Activated gamma-delta T cell (primary cell): Measurements from ENCODE around the gene RAB11FIP4.

ENCODE experiments used
- DNase-seq: peaks from one replicate; lab custom pipeline; 2025; lab: John Stamatoyannopoulos, UW

The RAB11FIP4 gene

DNA sequence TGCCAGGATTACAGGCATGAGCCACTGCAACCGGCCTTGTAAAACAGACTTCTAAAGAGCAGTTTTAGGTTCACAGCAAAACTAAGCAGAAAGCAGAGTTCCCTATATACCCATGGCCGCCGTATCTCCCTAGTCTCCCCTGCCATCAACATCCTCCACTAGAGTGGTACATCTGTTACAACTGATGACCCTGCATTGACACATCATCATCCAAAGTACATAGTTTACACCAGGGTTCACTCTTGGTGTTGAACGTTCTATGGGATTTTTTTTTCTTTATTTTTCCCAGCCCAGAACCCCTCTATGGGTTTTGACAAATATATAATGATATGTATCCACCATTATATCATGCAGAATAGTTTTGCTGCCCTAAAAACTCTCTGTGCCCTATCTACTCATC, 155.2 kb downstream of the RAB11FIP4 start:
- DNase-seq = no peak

DNA sequence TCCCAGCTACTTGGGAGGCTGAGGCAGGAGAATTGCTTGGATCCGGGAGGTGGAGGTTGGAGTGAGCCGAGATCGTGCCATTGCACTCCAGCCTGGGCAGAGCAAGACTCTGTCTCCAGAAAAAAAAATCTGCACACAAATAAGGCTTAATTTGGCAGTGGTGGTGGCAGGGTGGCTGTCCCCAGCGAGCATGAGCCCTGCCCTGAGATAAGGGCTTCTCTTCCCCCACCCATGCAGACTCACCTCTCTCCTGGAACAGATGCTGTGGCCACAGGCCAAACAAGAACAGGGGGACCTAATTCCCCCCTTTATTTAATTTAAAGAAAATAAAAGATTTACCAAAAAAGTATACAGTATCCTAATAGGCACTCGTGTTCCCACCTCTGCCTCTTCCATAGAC, 157.2 kb downstream of the RAB11FIP4 start:
- no peak for DNase-seq

DNA sequence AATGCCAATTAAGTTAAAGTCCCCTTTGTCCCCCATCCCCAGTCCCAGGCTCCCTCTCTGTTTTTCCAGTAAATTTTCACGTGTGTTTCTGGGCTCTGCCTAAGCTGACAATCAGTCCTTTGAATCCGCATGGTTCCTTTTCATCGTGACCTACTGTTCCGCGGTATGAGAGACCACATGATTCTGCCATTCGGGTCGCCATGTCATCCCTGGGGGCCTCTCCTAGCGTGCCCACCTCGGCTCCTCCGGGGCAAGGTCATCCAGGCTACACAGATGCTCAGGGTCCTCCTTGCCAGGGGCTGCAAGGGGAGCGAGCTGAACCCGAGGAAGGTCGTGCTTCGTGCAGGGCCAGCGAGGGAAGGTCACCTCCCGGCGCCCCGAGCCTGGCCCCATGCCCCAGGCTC, 157.6 kb downstream of the RAB11FIP4 start:
- DNase-seq = no peak

DNA sequence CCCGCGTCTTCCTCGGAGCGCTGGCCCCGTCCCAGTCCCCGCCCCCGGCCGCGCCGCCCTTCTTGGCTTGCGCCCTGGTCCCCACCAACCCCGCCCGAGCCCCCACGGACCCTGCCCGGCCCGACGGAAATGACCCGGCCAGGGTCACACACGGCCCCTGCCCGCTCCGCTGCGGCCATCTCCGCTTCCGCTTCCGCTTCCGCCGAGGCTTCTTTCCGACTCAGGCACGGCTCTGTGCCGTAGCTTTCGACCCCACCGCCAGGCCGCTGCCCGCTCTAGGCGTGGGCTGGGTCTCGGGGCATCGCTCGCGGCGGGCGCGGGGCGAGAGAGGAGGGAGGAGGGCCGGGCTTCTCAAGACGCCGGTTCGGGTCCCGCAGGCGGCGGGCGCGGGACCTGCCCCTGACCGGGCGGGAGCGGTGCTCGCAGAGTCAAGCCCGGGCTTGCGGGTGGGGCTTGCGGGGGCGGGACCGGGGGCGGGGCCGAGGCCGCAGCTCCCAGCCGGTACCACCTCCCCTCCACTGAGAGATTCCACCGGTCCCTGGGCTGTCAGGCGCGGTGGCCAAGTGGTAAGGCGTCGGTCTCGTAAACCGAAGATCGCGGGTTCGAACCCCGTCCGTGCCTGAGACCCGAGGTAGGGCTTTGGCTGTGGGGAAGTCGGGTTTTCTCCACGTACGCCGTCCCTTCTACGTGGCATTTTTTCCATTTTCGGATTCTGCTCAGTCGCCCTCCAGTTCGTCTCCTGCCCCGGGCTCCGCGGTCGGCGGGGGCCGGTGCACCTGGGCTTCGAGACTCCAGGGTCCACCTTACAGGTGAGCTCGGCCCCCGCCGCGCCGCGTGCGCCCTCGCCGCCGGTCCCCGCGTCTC, 158.3 kb downstream of the RAB11FIP4 start:
- DNase-seq = peak; percentile 69

DNA sequence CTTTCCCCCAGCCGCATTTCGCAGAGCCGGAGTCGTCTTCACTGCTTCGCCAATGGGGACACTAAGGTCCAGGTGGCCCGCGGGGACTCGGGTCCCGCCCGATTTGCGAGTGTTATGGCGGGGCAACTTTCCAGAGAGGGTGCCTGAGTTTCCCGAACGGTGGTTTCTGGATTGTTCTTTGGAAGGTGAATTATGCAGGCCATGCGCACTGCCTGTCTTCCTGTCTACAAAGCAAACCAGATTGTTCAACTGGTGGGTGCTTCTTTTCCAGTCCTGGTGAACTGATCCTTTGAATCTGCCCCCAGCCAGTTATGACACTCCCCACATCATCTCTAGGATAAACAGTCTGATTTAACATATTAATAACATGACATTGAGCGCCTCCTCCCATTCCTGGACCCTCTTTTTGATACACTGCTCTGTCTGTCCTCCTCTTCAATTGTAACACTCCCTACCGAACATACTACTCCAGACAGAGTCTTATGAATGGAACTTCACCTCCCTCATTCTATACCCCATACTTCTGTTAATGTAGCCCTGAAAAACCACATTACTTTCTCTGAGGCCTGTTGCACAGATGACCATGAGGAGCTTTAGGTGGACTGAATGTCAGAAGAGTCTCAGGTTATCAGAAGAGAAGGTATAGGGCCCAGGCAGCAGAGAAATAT, 159.0 kb downstream of the RAB11FIP4 start:
- no peak for DNase-seq

DNA sequence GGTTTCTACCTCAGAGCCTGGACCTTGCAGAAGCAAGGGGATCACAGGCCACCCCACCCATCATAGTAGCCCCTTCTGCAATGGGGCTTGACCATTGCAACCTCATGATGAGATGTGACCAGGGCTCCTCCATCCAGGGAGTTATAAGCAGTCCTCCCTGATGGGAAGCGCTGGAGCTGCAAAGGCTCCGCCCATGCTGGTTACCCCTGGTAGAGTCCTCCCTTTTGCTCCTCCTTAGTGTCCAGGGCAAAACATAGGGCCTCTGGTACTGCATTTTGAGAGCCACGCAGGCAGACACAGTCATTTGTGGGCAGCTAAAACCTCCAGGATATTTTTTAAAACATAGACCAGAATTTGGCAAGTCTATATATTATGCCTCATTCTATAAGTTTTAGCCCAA, 161.1 kb downstream of the RAB11FIP4 start:
- DNase-seq = no peak

DNA sequence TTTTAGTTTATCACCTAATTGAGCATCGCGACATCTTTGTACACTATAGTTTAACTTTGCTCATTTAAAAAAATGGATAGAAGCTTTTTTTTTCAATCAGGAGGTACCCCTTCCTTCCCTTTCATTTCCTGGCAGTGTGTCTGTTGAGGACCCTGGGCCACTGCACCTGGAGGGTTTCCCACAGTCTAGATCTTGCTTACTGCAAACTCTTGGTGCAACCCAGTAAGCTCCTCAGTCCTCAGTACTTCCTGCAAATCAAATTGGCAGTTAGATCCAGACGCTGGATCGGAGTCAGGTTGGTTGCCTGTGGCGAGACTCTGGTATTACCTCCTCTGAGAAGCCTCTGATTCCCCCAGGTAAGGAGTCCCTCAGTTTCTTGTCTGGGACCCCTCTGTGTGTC, 162.0 kb downstream of the RAB11FIP4 start:
- DNase-seq = no peak

DNA sequence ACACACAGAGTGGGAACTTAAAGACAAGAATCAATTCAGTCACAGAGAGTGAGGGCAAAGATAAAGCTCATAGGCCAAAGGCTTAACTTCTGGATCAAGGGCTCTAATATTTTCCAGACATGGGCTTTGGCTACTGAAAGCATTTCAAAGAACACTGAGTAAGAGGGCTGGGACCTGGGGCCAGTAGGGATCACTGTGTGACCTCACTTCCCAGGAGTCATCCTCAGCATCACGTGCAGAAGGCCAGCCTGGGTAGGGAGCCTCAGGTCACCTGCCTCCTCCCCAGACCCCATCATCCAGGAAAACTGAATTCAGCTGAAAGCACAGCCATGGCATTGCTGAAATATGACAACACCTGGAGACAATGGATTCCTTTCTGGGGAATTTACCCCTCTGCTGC, 163.5 kb downstream of the RAB11FIP4 start:
- DNase-seq = no peak

DNA sequence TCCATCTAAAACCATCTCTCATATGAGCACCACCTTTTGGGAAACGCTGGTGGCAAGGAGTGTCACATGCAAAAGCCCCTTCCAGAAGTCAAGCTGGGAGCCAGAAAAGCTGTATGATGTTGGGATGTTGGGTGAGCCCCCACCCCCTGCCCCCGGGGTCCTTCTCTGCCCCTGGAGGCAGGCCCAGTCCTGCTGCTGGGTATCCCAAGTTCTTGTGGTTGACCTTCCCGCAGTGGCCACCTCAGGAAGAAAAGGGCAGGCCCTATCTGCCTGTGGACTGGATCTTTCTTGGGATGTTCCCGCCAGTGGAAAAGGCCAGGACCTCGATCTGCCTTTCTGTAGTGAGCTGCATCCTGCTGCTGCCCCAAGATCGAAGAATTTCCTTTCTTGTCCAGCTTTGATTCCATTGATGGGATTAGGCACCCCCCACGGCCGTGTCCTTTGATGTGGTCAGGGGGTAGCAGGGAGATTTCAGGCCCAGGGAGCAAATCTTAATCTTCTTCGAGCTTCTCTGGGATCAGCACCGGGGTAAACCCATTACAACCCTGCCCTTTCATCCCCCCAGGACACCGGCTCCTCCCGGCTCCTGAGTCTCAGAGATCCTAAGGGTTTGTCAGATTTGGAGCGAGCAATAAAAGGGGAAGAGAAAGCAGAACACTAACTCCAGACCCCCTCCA, 165.6 kb downstream of the RAB11FIP4 start:
- DNase-seq = no peak

DNA sequence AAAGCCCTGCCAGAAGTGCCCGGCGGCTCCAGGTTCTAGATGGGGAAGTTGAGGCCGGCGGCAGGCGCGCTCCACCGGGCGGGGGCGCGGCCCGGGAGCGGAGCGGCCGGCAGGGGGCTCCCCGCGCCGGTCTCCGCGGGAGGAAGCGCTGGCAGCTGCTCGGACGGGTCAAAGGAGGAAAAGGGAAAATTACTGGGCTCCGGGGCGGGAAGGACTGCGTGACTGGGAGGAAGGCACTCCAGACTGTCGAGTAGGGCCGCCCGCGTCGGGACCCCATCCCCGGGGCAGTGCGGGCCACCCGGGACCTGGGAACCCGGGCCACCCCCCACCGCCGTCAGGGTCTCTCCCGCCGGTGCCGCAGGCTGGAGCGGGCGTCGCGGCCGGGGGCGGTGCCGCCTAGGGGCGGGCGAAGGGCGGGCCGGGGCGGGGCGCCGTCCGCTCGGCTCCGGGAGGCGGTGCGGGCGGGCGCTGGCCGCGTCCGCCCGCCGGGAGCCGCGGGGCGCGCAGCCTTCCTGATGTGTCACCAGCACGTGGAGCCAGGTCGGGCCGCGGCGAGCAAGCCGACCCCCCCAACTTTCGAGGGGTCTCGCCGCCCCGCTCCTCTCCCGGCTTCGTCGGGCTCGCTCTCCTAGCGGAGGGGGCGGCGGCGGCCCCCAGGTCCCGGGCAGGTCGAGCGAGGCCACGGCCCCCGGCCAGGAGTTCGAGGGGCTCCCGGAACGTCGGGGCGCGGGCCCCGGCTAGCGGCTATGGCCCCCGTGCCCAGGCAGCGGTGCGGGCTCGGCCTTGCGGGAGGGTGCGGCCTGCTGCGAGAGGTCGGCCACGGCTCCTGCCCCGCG, 167.5 kb downstream of the RAB11FIP4 start:
- DNase-seq = peak; percentile 49

DNA sequence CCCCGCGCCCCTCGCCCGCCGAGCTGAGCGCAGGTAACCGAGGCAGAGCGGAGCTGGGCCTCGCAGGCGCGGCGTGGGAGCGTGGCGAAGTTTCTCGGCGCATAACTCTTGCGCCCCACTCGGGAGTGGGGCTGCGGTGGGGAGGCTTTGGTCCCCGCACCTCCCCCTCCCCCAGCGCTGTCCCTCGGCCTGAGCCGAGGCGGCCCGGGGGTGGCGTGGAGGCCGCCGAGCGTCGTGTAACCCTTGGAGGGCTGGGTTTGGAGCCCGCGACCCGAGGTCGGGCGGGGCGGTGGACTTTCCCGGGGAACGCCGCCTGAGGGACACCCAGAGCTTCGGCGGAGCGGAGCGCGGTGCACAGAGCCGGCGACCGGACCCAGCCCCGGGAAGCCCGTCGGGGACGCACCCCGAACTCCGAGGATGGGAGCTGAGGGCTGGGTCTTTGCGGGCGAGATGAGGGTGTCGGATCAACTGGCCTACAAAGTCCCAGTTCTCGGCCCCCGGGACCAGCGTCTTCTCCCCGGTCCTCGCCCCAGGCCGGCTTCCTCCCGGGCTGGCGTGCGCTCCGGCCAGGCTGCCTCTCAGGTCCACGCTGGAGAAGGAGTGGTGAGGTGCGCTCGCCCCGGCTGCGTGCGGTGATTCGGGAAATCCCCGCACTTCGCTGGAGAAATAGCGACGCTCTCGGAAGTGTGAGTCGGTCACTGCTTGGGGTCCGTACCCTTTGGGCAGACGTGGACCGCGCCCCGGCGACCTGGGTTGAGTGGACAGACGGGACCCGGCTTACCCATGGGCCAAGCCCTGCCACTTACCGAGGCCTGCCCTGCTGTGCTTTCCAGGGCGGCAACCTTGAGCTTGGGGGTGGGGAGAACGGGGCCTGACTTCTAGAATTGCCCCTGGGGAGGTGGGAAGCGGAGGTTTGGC, 168.4 kb downstream of the RAB11FIP4 start:
- no peak for DNase-seq

DNA sequence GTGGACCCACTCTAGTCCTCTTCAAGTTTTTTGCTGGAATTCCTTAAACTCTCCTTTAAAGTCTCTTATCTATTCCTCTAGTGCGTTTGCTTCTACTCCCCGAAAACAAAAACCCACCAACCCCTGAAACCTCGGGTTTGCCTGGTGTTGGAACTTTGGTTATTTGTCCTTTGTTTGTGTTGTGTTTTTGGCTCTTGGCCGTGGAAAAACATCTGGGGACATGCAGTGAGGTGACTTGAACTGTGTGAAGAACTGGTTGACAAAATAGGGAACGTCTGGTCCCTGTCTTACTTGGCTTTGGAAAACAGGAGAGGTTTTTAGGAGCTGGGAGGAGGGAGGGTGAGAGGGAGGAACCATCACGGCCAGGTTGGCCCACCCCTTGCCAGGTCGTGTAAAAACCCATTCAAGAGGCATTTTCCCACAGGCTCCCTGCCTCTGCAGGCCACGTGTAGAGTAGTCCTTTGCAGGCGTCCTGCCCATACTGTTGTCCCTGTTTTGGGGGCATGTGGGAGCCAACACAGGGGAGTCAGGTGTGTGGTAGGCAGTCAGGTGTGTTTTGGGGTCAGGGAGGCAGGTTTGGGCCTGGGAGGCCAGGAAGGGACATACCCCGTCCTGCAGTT, 169.3 kb downstream of the RAB11FIP4 start:
- no peak for DNase-seq

DNA sequence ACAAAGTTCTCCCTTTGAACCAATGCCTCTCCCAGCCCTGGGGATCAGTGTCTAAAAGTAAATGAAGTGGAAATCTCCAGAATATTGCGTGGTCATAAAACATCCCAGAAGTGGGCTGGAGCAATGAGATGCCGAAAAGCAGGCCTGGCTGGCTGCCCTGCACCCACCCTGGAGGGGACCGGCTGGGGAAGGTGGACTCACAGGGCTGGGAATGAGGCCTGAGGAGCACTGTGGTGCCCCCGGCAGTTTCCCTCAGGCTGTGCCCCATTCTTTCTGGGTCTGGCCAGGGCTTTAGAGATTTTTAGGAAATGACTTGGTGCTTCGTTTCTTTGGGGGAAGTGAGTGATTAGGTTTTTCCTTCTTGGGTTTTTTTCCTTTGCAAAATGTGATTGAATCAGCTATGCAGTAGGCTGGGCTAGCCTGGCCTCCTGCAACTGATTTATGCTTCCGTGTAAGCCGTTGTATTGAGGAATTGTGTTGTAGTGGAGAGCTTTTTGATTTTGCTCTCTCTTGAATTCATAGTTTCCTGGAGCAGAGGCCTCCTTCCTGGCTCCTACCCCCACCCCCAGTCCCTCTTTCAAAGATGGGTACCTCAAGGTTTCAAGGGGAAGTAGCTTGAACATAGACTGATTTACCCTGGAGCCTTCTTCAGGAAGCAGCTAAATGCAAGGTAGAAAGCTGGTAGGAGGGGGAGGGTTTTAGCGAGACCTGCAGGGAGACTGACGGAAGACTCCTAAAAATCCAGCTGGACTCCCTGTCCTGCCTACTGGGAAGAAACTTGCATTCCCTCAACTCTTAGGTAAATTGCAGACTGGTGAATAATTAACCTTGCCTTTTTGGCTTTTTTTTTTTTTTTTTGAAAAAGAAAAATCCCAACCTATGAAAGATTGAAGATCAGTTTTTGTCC, 170.2 kb downstream of the RAB11FIP4 start:
- DNase-seq = no peak

DNA sequence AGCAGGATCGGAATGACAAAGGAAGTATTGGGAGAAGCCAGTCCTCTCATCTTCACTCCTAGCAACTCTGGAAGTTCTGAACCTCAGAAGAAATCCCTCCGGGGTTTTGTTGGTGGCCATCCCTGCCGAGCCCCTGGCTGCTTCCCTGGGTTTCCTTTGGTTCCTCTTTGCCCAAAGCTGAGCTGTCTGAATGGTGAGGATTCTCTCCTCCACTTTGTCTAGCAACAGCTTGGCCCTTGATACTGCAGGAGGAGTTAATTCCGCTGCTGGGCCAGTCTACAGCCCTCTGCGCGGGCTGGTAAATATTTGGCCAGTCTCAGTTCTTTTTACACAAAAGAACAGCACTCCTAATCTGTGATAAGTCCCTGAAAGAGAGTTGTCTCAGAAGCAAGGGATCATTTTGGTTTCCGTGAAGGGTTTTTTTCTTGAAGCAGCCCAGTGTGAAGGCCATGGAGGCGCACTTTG, 170.9 kb downstream of the RAB11FIP4 start:
- no peak for DNase-seq

DNA sequence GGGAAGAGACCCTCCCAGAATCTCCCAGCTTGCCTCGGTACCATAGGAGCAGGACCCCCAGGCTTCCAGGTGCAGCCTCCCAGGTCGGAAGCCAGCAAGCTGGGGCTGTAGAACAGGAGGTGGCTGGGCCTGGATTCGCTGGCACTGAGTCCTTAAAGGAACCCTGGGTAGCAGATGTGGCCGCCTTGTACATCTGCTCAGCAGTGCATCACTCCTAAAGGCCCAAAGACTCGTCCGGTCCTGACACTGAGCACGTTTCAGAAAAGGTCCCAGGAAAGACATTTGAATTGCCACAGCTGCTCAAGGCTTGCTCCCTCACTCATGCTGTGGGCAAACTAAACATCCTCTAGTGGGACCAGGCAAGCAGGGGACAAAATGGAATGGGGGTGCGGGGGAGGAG, 172.8 kb downstream of the RAB11FIP4 start:
- DNase-seq = no peak

DNA sequence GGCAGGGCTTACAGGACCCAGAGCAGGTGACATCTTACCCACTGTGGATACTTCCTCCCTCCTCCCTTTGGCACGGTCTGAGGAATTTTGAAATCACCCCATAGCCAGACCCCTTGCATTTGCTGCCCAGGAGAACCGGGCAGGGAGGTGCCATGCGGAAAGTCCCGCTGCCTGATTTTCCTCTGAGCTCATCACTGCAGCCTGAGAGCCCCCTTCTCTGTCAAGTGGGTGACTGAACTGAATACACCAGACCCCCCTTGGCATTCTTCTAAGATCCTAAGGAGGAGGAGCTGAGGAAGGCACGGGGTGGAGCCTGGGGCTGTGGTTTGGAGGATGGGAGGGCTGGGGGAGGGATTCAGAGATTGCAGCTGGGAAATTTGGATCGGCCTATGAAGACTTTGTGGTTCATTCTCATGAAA, 173.4 kb downstream of the RAB11FIP4 start:
- no peak for DNase-seq

DNA sequence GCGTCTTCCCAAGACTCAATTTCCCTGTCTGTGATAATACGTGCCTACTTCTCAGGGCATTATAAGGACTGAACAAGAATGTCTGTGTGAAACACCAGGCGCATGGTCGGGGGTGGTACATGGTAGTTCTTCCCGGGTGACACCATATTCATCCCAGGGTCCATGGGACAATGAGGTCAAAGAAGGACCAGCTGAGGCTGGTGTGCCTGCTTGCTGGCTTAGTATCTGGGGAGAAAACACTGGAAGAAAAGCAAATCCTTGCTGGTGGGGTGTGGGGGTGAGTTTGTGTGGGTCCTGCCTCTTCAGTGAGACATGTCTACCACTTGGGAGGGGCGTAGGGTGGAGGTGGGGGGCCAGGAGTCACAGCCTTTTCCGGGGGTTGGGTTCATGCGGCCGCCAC, 174.2 kb downstream of the RAB11FIP4 start:
- no peak for DNase-seq

DNA sequence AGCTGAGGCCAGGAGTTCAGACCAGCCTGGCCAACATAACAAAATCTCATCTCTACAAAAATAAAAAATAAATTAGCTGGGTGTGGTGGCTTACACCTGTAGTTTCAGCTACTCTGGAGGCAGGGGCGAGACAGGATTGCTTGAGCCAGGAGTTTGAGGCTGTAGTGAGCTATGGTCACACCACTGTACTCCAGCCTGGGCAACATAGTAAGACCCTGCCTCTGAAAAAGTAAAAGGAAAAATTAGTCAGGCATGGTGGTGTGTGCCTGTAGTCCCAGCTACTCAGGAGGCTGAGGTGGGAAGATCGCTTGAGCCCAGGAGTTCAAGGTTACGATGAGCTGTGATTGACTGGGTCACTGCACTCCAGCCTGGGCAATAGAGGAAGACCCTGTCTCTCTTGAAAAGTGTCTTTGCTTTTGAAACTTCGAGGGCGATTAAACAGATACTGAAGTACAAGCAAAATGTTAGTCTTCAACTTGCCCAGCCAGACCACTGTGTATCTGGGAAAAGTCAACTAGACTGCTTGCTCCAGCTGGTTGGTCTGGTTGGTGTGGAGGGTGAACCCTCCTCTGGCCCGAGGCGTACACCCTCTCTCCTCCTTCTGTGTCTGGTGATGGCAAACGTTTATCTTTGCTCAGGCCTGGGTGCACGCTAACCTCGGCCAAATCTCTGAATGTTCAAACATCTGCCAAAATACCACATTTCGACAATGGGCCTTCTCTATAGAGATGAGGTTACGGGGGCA, 174.9 kb downstream of the RAB11FIP4 start:
- no peak for DNase-seq

DNA sequence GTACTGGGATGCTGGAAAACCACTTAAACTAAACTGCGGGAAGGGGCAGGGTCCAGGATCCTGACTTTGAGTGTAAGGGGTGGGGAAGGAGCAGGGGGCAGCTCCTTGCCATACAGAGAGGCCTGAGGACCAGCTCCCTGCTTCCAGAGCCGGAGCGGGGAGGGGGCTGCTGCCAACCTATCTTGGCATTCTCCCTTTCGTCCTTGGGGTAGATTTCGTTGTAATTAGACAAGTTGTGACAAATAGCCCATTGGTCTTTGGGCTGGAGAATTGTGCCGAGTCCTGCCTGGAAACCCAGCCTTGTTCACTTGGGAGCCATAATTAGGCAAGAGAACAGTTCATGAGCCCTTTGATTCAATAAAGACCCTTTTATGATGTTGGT, 175.5 kb downstream of the RAB11FIP4 start:
- DNase-seq = no peak
